NCI-H146 treated with DMSO at 0.1 percent for 48 hours (cell line): ENCODE measurements around the gene TTBK2.
"Not testable (repeated sequence)": the region's sequence is repeated elsewhere in the genome, so short reads cannot be mapped to it uniquely, and the experiment has no call there.

Source experiments
- DNase-seq: peaks from one replicate; lab custom pipeline; 2025; ENCODE audit not compliant: unreplicated experiment; lab: John Stamatoyannopoulos, UW

TTBK2 gene

DNA sequence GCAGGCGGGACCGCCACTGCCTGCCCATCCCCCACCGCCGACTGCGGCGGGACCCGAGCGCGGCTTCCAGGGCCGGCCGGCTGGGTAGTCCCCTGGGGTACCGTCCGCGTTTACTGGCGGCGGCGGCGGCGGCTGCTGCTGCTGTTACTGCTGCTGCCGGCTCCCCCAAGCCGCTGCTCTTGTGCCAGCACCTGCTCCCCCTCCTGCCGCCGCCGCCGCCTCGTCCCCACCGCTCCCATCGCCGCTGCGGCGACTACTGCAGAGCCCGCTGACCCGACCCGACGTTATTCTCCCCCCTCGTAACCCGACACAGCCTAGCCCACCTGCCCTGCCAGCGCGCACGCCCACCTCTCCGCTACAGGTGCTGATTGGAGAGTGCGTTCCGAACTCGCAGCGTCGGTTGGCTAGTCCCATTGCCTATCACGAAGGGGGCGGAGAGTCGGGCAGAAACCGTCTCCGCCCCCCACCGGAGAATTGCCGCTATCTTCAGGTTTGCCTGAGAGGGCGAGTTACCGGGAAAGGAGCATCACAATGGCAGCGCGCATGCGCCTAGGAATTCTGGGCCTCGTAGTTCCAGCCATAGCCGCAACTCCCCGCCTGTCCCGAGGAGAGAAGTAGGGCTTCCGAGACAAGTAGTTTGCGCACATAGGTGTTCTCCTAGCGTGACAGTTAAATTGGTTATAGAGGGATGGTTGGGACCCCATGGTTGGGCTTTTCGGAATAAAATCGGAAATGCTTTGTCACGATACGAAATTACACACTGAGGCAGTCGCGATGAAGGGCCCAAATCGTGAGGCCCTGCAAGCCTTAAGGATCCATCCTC is at the start of gene TTBK2:
TTBK2 (minus strand) TSS at position 260 of the 823 bp plus-strand sequence. CDS start 42,161 bp downstream, outside the sequence.
- peak; percentile 93 for DNase-seq

DNA sequence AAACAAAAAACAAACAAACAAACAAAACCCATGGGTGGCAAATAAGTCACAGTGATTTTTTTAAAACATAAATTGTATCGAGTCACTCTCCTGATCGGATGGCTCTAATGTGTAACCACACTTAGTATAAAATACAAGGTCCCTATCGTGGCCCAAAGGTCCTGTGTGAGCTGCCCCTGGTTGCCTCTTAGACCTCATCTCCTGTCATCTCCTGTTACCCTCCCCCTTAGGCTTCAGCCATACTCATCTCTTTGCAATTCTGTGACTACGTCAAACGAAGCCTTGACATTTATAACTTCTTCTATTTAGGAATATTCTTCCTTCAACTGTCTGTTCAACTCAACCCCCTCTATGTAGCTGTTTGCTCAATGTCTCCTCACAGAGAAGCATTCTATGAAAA is 43.9 kb upstream of the TTBK2 start:
- no peak for DNase-seq

DNA sequence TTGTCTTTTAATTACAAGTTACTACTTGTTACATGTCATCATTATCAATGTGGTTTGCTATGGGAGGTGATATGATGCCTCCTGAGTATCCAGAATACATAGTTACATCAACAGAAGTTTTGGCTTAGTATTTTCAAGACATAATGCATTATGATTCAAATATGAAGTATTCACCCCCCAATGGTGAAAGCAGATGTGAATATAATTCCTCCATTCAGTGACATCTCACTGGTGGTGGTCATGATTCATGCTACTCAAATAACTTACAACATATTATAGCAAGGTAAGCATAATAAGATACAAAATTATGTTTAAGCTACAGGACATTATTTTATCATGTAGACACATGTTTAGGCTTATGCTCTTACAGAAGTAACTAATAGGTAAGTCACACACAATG is 34.9 kb upstream of the TTBK2 start:
- no peak for DNase-seq

DNA sequence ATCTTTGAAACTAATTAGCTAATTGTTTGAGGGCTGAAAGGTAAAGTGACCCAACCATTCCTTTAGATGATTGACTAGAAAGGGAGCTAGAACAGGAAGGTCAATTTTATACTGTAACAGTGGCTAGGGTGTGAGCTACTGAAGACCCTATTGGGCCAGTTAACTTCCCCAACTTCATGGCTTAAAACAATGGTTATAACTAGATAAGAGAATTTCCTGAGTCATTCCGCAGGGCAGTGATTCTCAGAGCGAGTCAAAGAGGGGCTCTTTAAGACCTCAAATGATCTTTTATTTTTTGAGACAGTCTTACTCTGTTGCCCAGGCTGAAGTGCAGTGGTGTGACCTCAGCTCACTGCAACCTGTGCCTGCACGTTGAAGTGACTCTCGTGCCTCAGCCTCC is 33.7 kb upstream of the TTBK2 start:
- no peak for DNase-seq

DNA sequence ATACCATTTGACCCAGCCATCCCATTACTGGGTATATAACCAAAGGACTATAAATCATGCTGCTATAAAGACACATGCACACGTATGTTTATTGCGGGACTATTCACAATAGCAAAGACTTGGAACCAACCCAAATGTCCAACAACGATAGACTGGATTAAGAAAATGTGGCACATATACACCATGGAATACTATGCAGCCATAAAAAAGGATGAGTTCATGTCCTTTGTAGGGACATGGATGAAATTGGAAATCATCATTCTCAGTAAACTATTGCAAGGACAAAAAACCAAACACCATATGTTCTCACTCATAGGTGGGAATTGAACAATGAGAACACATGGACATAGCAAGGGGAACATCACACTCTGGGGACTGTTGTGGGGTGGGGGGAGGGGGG is 28.3 kb upstream of the TTBK2 start:
- DNase-seq, result not testable (repeated sequence)

DNA sequence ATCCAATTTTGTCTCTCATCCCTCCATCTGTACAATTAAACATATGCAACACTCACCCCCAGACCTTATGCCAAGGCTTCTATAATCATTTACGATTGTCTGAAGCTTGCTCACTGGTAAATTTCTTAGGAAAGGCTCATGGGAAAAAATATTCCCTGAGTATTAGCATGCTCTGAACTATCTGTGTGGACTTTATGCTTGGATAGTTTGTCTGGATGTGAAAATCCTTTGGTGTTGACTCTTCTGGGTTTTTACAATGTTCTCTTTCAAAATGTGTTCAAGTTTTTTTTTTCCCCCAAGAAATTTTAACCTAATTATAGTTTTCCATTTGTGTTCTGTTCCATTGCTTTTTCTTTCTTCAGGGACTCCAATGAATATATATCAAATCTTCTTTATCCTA is 19.9 kb upstream of the TTBK2 start:
- no peak for DNase-seq

DNA sequence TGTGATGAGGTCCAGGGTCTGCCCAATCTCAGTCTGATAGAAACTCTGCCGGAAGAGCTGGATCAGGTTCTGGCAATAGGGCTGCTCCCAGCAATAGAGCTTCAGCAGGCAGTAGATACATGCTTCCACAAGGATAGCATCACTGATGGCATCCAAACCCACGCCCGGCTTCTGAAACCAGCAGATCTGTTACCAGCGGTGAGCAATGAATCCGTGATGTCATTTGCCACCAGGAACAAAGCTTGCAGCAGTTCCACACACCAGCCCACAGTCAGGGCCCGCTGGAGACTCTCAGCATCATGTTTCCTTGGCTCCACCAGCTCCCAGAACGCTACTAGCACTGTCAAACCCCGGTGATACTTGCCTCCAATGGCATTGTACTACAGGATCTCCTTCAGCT is 19.3 kb upstream of the TTBK2 start:
- DNase-seq, result no peak

DNA sequence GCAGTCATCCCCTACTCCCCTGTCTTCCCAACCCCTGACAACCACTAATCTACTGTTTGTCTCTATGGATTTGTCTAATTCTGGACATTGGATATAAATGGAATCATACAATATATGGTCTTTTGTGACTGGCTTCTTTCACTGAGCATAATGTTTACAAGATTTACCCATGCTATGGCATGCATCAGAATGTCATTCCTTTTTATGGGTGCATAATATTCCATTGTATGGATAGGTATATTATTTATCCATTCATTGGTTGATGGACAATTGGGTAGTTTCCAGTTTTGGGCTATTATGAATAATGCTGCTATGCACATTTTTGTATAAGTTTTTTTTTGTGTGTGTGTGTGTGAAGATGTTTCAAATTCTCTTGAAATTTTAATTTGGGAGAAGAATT is 16.6 kb upstream of the TTBK2 start:
- DNase-seq, result no peak

DNA sequence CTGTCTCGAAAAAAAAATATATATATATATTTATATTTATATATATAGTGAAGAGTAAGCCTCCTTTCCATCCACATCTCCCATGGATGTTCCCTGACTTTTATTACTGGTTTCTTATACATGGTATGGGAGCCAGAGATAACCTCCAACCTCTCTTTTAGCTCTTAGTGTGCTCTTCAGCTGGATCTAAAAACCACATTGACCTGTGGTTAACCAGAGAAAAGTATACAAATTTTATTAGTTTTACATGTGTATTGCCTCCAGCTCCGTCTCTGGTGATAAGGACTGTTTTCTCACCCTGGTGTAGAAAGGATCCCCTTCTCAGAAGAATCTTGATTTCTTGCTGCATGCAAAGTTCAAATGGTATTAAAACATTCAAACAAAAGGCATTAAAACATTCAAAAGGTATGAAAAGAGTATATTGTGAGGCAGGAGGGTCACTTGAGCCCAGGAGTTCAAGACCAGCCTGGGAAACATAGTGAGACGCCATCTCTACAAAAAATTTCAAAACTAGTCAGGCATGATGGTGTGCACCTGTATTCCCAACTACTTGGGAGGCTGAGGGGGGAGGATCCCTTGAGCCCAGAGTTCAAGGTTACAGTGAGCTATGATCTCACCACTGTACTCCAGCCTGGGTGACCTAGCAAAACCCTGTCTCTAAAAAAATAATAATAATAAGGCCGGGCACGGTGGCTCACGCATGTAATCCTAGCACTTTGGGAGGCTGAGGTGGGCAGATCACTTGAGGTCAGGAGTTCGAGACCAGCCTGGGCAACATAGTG is 13.5 kb upstream of the TTBK2 start:
- DNase-seq, result no peak

DNA sequence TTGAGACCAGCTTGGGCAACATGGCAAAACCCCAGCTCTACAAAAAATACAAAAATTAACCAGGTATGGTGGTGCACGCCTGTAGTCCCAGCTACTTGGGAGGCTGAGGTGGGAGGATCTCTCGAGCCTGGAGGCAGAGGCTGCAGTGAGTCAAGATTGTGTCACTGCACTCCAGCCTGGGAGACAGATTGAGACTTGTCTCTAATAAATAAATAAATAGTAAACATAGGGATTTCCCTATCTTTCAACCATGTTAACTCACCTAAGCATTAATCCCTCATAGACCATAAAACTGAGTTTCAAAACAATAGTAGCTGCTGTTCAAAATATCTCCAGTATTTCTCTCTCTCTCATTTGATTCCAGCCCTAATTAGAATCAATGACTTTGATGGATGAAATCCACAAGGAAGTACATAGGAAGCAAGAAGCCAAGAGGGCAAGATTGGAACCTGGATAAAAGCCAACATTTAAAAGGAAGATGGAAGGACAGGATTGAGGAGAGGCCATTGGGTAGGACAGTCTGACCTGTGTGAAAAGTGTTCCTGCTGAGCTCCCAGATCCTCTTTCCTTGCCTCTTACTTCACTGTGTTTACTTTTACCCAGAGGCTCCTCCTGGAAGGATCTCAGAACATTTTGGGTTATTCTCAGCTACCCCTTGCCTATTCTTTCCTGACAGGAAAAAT is 12.4 kb upstream of the TTBK2 start:
- no peak for DNase-seq

DNA sequence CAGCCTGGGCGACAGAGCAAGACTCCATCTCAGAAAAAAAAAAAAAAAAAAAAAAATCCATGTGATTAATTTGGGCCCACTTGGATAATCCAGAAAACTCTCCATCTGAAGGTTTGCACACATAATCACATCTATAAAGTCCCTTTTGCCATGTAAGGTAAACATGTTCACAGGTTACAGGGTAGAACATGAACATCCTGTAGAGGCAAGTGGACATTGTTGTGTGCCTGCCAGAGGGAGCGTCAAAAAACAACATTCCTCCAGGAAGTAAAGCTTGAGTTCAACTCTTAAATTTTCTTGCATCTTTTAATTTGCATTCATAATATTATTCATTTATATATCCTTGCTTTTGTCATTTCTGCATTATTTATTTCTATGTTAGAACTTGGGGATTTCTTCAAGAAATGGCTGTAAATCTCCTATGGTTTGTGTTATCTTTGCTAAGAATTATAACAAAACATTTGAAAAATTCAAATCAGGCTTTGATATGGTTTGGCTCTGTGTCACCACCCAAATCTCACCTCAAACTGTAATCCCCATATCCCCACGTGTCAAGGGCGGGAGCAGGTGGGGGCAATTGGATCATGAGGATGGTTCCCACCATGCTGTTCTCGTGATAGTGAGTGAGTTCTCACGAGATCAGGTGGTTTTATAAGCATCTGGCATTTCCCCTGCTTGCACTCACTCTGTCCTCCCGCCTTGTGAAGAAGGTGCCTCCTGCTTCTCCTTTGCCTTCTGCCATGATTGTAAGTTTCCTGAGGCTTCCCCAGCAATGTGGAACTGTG is 11.3 kb upstream of the TTBK2 start:
- no peak for DNase-seq

DNA sequence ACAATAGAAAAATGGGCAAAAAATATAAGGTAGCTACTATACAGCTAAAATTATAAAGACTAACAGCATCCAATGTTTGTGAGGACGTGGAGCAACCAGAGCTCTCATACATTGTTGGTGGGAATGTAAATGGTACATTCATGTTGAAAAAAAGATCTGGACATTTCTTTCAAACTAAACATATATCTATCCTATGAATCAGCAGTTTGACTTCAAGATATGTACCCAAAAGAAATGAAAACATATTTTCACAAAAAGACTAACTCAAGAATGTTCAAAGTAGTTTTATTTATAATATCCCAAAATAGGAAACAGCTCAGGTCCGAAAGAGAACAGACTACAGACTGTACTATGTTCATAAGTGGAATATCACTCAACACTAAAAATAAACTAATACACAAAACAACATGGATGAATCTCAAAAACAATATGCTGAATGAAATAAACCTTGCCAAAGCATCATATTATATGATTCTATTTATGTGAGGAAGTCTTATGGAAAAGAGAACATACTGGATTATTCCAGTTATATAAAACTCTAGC is 8.8 kb upstream of the TTBK2 start:
- no peak for DNase-seq

DNA sequence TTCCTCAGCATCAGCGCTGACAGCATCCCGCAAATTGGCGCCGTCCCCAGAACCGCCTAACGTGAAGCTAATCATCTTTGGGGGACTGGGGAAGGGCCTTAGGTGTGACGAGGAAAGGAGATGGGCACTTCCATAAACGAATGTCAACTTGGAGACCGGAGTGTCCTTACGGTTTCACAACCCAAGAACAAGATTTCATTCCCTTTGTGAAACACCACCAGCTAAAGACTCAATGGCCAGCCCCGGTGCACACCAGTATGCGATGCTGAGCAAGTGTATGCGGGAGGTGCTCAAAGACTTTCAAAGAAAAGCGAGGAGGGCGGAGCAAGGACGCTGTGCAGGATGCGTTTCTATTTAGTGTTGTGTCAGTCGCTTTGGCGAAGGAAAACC is 759 bp upstream of the TTBK2 start:
- DNase-seq, result peak; percentile 2

DNA sequence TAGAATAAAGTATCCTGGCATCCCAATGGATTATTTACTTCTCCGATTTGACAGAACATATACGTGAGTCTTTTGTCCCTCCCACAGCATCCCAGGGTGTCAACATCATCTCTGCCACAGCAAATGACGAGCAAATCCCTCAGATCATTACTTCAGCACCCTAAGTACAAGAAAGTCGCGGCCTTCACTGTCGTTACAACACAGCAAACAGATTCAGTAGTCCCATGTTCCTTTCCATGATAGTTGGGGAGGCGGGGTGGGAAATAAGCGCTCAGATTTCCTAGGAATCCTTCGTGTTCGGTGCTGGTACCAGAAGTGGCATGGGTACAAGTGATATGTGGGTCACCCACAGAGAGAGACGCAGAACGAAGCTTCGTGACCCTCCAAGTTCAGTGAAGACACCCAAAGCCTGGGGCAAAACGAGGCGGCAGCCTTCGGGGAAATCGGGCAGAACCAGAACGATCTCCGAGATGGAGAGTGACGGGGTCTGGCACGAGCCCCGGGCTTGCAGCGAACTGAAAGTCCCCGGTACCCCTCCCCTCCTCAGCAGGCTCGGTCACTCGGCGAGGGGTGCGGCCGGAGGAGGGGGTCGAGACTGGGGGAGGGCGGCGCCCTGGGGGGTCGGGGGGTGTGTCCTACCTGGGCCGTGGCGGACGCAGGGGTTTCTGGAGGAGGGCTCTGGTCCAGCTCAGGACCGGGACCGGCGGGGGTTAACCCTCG is 619 bp downstream of the TTBK2 start:
- DNase-seq, result peak; percentile 31

DNA sequence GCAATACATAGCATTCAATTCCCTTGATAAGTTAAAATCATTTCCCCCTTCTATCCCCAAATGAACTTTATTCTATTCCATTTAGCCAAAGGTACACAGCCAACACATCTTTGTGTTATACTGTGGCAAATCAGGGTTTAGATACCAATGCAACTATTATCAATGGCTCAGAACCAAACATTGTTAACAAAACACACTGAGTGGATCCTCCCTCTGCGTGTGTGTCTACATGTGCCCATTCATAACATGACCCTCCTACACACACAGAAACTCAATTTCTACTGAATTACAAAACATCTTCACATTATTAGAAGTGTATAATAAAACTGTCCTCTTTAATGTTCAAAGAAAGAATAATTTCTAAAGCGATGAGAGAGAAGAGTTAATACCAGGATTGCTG is 1.3 kb downstream of the TTBK2 start:
- no peak for DNase-seq

DNA sequence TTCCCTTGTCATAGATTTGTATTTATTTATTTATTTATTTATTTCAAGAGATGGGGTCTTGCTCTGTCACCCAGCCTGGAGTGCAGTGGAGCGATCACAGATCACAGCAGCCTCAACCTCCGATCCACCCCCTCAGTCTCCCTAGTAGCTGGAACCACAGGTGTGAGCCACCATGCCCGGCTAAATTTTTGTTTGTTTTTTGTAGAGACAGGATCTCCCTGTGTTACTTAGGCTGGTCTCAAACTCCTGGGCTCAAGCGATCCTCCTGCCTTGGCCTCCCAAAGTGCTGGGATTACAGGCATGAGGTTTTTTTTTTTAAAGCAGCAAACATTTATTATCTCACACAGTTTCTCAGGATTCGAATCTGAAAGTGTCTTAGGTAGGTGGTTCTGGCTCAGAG is 2.5 kb downstream of the TTBK2 start:
- no peak for DNase-seq

DNA sequence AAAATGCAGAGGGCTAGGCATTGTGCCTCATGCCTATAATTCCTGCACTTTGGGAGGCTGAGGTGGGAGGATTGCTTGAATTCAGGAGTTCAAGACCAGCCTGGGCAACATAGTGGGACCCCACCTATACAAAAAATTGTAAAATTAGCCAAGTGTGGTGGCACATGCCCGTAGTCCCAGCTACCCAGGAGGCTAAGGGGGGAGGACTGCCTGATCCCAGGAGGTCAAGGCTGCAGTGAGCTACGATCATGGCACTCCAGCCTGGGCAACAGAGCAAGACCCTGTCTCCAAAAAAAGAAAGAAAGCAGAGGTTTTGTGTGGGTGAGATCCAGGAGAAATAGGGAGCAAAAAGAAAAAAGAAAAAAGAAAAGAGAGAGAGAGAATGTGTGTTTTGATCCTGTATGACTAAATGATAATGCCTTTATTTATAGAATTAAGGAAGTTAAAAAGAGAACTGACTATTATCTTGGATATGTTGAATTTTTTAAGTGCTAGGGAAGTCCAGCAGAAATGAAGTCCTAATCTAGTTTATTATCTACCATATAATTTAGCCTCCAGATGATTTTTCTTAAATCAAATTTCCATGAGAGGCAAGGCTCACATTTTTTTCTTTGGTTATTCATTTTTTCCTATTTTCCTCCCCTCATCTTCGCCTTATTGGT is 4.8 kb downstream of the TTBK2 start:
- DNase-seq, result no peak

DNA sequence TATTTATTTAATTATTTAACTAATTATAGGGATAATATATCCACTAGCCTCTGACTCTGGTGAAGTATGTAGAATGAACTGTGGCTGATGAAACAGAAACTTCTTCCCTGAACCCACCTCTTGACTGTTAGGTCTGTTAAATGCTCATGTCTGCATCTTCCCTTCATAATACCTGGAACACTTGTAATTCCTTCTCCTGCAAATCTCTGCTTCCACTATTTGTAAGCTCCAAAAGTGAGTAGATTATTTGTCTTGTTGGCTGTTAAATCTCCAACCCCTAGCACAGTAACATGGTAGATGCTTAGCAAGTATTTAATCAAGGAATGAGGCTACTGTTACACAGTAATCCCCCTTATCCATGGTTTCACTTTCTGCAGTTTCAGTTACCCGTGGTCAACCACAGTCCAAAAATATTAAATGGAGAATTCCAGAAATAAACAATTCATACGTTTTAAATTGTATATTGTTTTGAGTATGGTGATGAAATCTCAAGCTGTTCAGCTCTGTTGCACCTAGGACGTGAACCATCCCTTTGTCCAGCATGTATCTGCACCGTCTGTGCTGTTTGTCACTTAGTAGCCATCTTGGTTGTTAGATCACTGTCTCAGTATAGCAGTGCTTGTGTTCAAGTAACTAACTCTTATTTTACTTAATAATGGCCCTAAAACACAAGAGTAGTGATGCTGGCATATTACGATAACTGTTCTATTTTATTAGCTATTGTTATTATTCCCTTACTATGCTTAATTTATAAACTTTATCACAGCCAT is 5.7 kb downstream of the TTBK2 start:
- no peak for DNase-seq

DNA sequence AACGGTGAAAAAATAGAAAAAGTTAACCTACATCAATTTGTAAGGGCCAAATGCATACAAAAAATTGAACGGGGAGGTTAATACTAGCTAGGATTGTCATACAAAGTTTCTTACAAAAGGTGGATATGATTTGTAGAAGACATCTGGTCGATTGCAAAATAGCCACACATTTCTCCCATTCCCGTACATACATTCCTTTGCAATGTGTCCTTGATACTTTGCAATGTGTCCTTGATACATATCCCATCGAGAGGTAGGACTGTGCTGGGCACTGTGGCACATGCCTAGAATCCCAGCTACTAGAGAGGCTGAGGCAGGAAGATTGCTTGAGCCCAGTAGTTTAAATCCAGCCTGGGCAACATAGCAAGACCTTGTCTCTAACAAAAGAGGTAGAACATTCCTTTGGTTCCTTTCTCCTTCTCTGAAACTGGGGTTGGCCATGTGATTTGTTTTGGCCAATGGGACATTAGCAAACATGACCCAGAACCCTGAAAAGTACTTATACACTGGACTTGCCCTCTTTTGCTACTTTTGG is 9.5 kb downstream of the TTBK2 start:
- DNase-seq, result no peak
